GM19468 (cell line): ENCODE data around the gene EFNA3.

Experiments
- ATAC-seq: cut with Tn5 transposase; IDR thresholded peaks from one replicate; pipeline ENCODE4 v1.9.1; 2021; ENCODE audit warnings: mild to moderate bottlenecking, moderate library complexity, moderate number of reproducible peaks; ENCODE audit not compliant: unreplicated experiment; ENCODE audit errors: extremely low read depth

EFNA3 gene, protein sequence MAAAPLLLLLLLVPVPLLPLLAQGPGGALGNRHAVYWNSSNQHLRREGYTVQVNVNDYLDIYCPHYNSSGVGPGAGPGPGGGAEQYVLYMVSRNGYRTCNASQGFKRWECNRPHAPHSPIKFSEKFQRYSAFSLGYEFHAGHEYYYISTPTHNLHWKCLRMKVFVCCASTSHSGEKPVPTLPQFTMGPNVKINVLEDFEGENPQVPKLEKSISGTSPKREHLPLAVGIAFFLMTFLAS

GRCh38 chr1:155078469-155079209, at the start of gene EFNA3:
Gene EFNA3, plus strand, starts transcription at chr1:155078837. Its CDS starts 105 bp downstream, at chr1:155078942.
- no peak for ATAC-seq

DNA sequence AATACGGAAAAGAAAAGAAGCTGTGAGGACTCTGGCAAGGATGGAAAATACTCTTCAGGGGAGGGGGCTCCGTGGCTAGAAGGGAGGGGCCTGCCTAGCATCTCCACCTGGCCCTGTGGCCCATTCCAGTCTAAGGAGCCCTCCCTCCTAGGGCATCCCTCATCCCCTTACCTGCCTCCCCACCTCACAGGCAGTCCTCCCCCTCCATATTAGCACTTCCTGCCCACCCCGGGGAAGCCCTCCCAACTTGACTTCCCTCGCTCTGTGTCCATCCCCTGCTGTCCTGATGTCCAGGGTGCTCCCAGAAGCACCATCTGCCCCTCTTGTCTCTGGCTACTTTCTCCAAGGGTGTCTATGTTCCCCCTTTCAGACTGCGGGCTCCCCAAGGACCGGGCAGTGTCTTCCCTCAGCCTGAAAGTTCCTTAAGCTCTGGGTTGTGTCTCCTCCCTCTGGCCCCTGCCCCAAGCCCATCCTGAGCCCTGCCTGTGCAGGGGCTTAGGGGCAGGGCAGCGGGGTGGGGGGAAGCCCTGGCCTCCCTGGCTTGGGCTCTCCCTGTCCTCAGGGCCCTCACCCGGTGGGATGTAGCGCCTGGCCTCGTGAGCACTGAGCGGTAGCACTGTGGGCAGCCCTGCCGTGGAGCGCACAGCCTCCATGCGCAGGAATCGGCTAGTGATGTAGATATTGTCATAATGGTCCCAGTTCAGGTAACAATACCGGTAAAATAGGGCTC, 49.0 kb upstream of the EFNA3 start:
- no peak for ATAC-seq

GRCh38 chr1:155030243-155030795, 48.3 kb upstream of the EFNA3 start:
- ATAC-seq = no peak

DNA sequence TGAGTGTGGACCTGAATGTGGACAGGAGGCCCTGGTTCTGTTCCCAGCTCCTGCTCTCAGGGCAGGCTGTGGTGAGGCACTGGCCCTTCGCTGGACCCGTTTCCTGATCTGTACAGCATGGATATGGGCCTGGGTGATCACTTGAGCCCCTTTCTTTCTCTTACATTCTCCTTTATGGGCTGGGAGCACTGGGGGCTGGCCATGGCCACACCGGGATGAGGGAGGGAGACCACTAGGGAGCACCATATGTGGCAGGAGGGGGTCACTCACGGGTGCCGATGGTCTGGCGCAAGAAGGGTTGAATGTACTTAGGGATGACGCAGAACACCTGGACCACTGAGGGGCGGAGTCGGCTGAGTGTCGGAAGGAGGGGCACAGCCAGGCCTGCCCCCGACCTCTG, 47.7 kb upstream of the EFNA3 start:
- ATAC-seq = no peak

DNA sequence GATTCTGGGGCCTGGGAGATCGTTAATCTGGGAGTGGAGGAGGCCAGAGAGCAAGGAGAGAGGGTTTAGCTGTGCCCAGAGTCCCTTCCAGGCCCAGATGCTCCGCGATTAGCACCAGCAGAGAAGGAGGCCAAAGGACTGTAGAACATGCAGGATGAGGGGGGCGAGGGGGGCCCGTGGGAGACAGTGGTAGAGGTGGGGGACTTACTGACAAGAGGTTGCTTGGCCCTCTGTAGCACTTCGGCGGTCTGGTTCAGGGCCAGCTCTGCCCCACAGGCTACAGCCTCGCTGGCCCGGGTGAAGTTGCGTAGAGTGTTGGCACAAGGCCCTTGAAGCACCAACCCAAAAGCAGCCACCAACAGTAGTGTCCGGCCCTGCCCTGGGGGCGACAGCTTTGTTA, 45.8 kb upstream of the EFNA3 start:
- ATAC-seq = no peak

GRCh38 chr1:155033524-155033923, 45.1 kb upstream of the EFNA3 start, which contains the start of the genes DCST1 and DCST2:
Gene DCST1, plus strand, starts transcription at chr1:155033824. Its CDS starts 213 bp downstream, at chr1:155034037.
Gene DCST2, minus strand, starts transcription at chr1:155033781. Its CDS starts 80 bp downstream, at chr1:155033701.
- no peak for ATAC-seq

DNA sequence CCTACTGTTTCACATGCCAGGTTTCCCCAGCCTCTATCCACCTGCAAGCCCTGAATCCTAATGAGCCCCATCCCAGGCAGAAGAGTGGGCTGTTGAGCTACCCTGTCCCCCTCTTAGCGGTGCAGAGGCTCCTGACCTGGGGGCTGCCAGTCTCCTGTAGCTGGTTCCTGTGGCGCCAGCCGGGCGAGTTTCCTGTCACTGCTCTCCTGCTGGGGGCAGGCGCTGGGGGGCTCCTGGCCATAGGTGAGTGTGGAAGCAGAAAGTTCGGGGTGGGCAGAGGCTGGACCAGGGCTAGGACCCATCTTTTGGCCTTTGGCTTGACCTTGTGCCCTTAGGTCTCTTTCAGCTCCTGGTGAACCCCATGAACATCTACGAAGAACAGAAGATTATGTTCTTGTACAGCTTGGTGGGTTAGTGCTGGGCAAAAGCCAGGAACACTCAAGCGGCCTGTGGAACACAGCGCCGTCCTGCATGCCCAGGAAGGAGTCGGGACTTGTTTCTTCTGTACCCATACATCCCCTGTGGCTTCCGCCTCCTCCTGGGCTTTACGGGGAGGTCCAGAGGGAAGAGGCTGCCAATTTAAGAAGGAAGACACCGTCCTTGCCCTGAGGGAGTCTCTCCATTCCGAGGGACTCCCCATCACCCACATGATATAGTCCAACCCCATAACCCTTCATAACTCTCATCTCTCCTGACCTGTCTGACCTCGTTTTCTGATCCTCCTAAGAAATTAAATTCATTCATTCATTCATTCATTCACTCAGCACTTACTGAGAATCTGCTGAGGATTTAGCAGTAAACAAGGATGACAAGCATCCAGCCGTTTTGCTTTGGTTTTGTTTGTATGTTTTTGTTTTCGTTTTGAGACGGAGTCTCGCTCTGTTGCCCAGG, 44.1 kb upstream of the EFNA3 start:
- ATAC-seq = no peak

- ATAC-seq = no peak
These were observed 42.7 kb upstream of the EFNA3 start for GRCh38 chr1:155035936-155036335.

DNA sequence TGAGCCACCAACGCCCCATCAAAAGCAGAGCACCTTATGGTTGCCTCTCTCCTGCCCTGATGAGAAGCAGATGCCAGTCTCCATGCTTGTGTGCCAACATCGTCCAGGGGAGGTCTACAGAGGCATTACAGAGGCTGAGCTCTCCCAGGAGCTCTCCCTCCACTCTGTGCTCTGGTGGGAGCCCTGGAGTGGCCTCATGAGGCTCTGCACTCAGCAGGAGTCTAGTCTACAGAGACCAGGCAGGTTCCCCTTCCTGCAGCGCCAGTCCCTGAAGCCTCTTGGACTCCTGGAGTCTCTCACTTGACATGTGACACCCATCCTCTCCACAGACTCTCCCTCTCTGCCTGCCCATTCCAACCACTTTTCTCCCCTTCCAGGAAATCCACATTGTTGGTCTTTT, 41.6 kb upstream of the EFNA3 start:
- no peak for ATAC-seq

- ATAC-seq = no peak
These were observed 40.7 kb upstream of the EFNA3 start for GRCh38 chr1:155037851-155038441.

GRCh38 chr1:155038602-155039307, 39.9 kb upstream of the EFNA3 start:
- ATAC-seq = no peak

DNA sequence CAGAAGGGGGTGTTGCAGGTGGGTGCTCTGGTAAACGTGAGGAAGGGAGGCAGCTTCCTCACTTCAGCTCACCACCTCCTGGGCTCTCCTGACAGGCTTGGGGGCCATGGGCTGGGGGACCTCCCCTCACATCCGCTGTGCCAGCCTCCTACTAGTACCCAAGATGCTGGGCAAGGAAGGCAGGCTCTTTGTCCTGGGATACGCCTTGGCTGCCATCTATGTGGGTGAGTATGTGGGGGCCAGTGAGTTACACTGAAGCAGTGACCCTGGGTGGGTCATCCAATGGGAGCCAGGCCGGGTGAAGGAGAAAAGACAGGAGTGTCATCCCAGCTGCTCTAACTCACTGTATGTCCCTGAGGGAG, 39.3 kb upstream of the EFNA3 start:
- ATAC-seq = no peak

- ATAC-seq = no peak
These were observed 38.1 kb upstream of the EFNA3 start for GRCh38 chr1:155040358-155041093.

GRCh38 chr1:155042789-155043188, 35.8 kb upstream of the EFNA3 start:
- ATAC-seq = no peak

- ATAC-seq = no peak
These were observed 35.3 kb upstream of the EFNA3 start for GRCh38 chr1:155043301-155043702.

- no peak for ATAC-seq
These were observed 34.8 kb upstream of the EFNA3 start for GRCh38 chr1:155043793-155044192.

DNA sequence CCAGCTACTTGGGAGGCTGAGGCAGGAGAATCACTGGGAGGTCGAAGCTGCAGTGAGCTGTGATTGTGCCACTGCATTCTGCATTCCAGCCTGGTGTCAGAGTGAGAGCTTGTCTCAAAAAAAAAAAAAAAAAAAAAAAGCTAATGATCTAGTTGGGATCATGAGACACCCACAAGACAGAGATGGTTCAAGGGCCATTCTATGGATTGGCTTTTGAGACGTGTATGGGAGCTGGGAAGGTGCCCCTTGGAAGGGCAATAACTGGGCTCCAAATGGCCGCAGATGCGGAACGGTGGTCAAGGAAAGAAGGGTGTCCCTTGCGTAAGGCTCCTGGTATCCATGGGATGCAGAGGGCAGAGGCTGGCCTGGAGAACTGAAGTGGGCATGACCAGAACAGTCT, 34.3 kb upstream of the EFNA3 start:
- no peak for ATAC-seq
